Cardiac muscle cell (in vitro differentiated cells and primary cell): Measurements from ENCODE around the gene MATN3. TPM values are rescaled to one million over a fixed set of nuclear protein-coding genes. Genes with fewer than 3 reads are reported as not detected.
A peak's percentile ranks its signal among the peaks of the same experiment; 100 is the strongest.

Source experiments
- DNase-seq, 2 donors: peaks; one replicate each; pipeline versions ENCODE4 v3.0.0 to v3.0.0-alpha.2; 2010 to 2017; ENCODE audit warnings: low read depth in 1 of 2, low spot score in 1 of 2
- H3K27ac ChIP-seq: fragments of 200-600 bp; sonication (generic); 2 replicates; pipeline ENCODE4 v1.5.1; 2016
- H3K27me3 ChIP-seq: fragments of 200-600 bp; sonication (generic); 2 replicates; pipeline ENCODE4 v1.6.0; 2016; ENCODE audit warnings: control low read depth
- H3K36me3 ChIP-seq: fragments of 200-600 bp; sonication (generic); 2 replicates; pipeline ENCODE4 v1.5.1; 2016; ENCODE audit warnings: control low read depth
- H3K4me1 ChIP-seq: fragments of 200-600 bp; sonication (generic); 2 replicates; pipeline ENCODE4 v1.8.1; 2017; ENCODE audit warnings: low read depth, mild to moderate bottlenecking, mixed run types
- H3K4me3 ChIP-seq: fragments of 200-600 bp; sonication (generic); 2 replicates; pipeline ENCODE4 v1.5.1; 2016; ENCODE audit warnings: mild to moderate bottlenecking
- H3K9me3 ChIP-seq: fragments of 200-600 bp; sonication (generic); 2 replicates; pipeline ENCODE4 v1.5.1; 2017; ENCODE audit warnings: low read depth, mild to moderate bottlenecking, control low read depth
- CTCF ChIP-seq: IDR thresholded peaks from 2 replicates; pipeline ENCODE4 v1.5.1; 2012; ENCODE audit warnings: low read depth, mild to moderate bottlenecking, low read length
- polyA plus RNA-seq: library from polyadenylated mRNA; unstranded; fragments of >200 nt; fragmentation: Nextera tagmentation; extraction: Ambion mirVana; gene quantifications from 2 replicates; pipeline ENCODE4 v1.2.1, GENCODE V29; 2016
- total RNA-seq: library from RNA; depleted of rRNA; stranded (reverse); fragments of >200 nt; gene quantifications from 2 replicates; pipeline ENCODE4 v1.2.3, GENCODE V29; 2016

The MATN3 gene
- 1.3 and 3.8 TPM in 2 replicates for total RNA-seq
- 4.8 and 10.3 TPM in 2 replicates for polyA plus RNA-seq

- Histone ChIP-seq H3K4me3 (peak within 1 kb of the TSS; percentile 37), H3K27ac (no peak within 1 kb of the TSS), H3K4me1 (peaks cover 8% of the 10 kb centered on the region), H3K27me3 (peaks cover 16% of the 10 kb centered on the region), H3K36me3 (no peaks in the 10 kb centered on the region), H3K9me3 (no peaks in the 10 kb centered on the region)
- peak; percentile 68 for DNase-seq
- no peak for TF ChIP-seq CTCF
Observed at GRCh38 chr2:20012282-20013125, at the start of gene MATN3. Gene MATN3 (minus strand): TSS chr2:20012668. CDS start chr2:20012631, 37 bp downstream.

- no peaks in the 10 kb centered on the region for H3K36me3 ChIP-seq
- H3K27ac ChIP-seq = no peak overlapping the region
- no peaks in the 10 kb centered on the region for H3K9me3 ChIP-seq
- no peak for TF ChIP-seq CTCF
- H3K27me3 ChIP-seq = no peaks in the 10 kb centered on the region
- H3K4me1 ChIP-seq = no peaks in the 10 kb centered on the region
- no peak for DNase-seq
- no peak overlapping the region for H3K4me3 ChIP-seq
Observed at GRCh38 chr2:20061940-20062339, 49.5 kb upstream of the MATN3 start.

GRCh38 chr2:20061476-20061875 is 49.0 kb upstream of the MATN3 start:
- no peaks in the 10 kb centered on the region for H3K36me3 ChIP-seq
- no peaks in the 10 kb centered on the region for H3K4me1 ChIP-seq
- no peak overlapping the region for H3K27ac ChIP-seq
- H3K4me3 ChIP-seq = no peak overlapping the region
- TF ChIP-seq CTCF = no peak
- H3K27me3 ChIP-seq = no peaks in the 10 kb centered on the region
- no peaks in the 10 kb centered on the region for H3K9me3 ChIP-seq
- peak in 1 of 2 donors; percentile 63 for DNase-seq

GRCh38 chr2:20060106-20060505 is 47.6 kb upstream of the MATN3 start:
- no peak for TF ChIP-seq CTCF
- Histone ChIP-seq H3K9me3 (no peaks in the 10 kb centered on the region), H3K27me3 (no peaks in the 10 kb centered on the region), H3K4me3 (no peak overlapping the region), H3K36me3 (no peaks in the 10 kb centered on the region), H3K4me1 (no peaks in the 10 kb centered on the region), H3K27ac (no peak overlapping the region)
- DNase-seq = no peak

GRCh38 chr2:20057268-20057667 is 44.8 kb upstream of the MATN3 start:
- no peaks in the 10 kb centered on the region for H3K36me3 ChIP-seq
- H3K9me3 ChIP-seq = no peaks in the 10 kb centered on the region
- no peaks in the 10 kb centered on the region for H3K27me3 ChIP-seq
- TF ChIP-seq CTCF = no peak
- no peak overlapping the region for H3K4me3 ChIP-seq
- no peak for DNase-seq
- no peaks in the 10 kb centered on the region for H3K4me1 ChIP-seq
- no peak overlapping the region for H3K27ac ChIP-seq
